Pancreas (tissue), 10 donors: ENCODE results near the gene LHFPL2. TPM values are rescaled to one million over a fixed set of nuclear protein-coding genes. Genes with fewer than 3 reads are reported as not detected.

Source experiments
- ATAC-seq, 4 donors: fragments of 200-7000 bp; cut with Tn5 transposase; one replicate each; pipeline versions ENCODE4 v1.8.0 to v1.9.1; 2020; ENCODE audit warnings: mild to moderate bottlenecking in 4 of 4, moderate library complexity in 4 of 4
- DNase-seq, 6 donors: peaks; one replicate each; pipeline ENCODE4 v3.0.0-alpha.2; 2020
- FAIRE-seq: peaks from 2 replicates; lab custom pipeline; 2012; peaks lifted over from hg19 to GRCh38; lab: Jason Lieb, UNC
- H3K27ac ChIP-seq, 4 donors: fragments of 200-600 bp; sonication (generic); 1 replicate in 3 of 4; 2 replicates in 1 of 4; pipeline versions ENCODE4 v1.5.0 to v1.8.0; 2020
- H3K27me3 ChIP-seq, 4 donors: fragments of 200-600 bp; one replicate each; pipeline ENCODE4 v1.8.0; 2021
- H3K36me3 ChIP-seq, 3 donors: fragments of 200-600 bp; sonication (generic) in 1 of 3; one replicate each; pipeline versions ENCODE4 v1.5.0 to v1.8.0; 2020 to 2021
- H3K4me1 ChIP-seq, 3 donors: fragments of 200-600 bp; one replicate each; pipeline ENCODE4 v1.8.0; 2021
- H3K4me3 ChIP-seq, 4 donors: fragments of 200-600 bp; sonication (generic) in 2 of 4; one replicate each; pipeline versions ENCODE4 v1.5.0 to v1.8.0; 2020 to 2021
- H3K9me3 ChIP-seq, 4 donors: fragments of 200-600 bp; one replicate each; pipeline ENCODE4 v1.8.0; 2021
- WGBS, 2 donors: extraction: QIAGEN DNeasy Blood & Tissue Kit; methylation state at CpG; one replicate each; pipeline ENCODE4 v1.1.7; 2013; 5-methylcytosine and 5-hydroxymethylcytosine counted together
- intact Hi-C, 3 donors: fragments of 100-400 bp; cut with DNase I; formaldehyde crosslinking; loops; one replicate each; pipeline versions ENCODE4 v1.11.1 to v1.14.2; 2022
- polyA plus RNA-seq, 2 donors: library from polyadenylated mRNA; stranded (reverse); fragments of 200-250 nt; gene quantifications; one replicate each; pipeline ENCODE4 v1.2.3, GENCODE V29; 2013
- total RNA-seq, 6 donors: library from RNA; stranded (reverse); fragmentation: NEBNext Ultra II Directional in 4 of 6; extraction: Animal tissue kit (Norgen Biotek cat#: 25700) in 4 of 6; gene quantifications; one replicate each; pipeline versions ENCODE4 v1.2.1 to v1.2.4, GENCODE V29; 2021 to 2023
- TF ChIP-seq, protein P1 (sequence below), 4 donors: fragments of 200-600 bp; sonication (generic) in 3 of 4; IDR thresholded peaks; one replicate each; pipeline versions ENCODE4 v1.5.0 to v1.8.0; 2021; ENCODE audit warnings: antibody characterized with exemption in 4 of 4
- donor health status: healthy with polysubstance abuse.
- donor health status: DM: no; HTN: no; CAD: no; lungs with moderate emphysema.
- donor health status: DM: no; HTN: no; CAD: no.
- donor health status: control.
- donor health status: control.
- donor health status: Bipolar disorder and iron deficiency.
- donor health status: DM: yes; HTN: yes; CAD: no.
- donor health status: DM: no; HTN: no; CAD: no.
- donor health status: DM: no; HTN: no; CAD: no.
- donor health status: DM: yes; HTN: yes; CAD: no.

LHFPL2 gene
- total and polyA plus RNA-seq, 8 donors, result 4.0 to 28.4 (median 13.0) TPM

DNA sequence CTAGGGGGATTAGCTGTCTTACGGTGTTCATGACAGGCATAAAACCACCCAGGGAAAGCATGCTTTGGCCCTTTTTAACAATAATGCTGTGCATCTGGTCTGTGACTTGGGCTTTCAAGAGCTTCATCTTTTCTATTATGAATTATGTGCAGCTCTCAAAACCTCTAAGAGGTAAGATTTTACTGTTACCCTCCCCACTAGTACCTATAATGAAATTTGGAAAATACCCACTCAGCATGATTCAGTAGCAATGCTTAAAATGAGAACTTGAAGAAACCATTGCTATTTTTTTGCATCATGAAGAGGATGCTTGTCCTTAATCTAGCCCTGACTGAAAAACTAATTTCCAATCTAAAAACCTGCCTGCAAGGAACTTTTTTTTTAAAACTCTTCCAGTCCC, 5.8 kb upstream of the LHFPL2 start:
- 88 to 89% methylated on average over 1 of the region's 1 CpG for WGBS, 2 donors
- TF ChIP-seq, protein P1, sequence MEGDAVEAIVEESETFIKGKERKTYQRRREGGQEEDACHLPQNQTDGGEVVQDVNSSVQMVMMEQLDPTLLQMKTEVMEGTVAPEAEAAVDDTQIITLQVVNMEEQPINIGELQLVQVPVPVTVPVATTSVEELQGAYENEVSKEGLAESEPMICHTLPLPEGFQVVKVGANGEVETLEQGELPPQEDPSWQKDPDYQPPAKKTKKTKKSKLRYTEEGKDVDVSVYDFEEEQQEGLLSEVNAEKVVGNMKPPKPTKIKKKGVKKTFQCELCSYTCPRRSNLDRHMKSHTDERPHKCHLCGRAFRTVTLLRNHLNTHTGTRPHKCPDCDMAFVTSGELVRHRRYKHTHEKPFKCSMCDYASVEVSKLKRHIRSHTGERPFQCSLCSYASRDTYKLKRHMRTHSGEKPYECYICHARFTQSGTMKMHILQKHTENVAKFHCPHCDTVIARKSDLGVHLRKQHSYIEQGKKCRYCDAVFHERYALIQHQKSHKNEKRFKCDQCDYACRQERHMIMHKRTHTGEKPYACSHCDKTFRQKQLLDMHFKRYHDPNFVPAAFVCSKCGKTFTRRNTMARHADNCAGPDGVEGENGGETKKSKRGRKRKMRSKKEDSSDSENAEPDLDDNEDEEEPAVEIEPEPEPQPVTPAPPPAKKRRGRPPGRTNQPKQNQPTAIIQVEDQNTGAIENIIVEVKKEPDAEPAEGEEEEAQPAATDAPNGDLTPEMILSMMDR (IDR thresholded peaks at IDR 0.05), result no peak

DNA sequence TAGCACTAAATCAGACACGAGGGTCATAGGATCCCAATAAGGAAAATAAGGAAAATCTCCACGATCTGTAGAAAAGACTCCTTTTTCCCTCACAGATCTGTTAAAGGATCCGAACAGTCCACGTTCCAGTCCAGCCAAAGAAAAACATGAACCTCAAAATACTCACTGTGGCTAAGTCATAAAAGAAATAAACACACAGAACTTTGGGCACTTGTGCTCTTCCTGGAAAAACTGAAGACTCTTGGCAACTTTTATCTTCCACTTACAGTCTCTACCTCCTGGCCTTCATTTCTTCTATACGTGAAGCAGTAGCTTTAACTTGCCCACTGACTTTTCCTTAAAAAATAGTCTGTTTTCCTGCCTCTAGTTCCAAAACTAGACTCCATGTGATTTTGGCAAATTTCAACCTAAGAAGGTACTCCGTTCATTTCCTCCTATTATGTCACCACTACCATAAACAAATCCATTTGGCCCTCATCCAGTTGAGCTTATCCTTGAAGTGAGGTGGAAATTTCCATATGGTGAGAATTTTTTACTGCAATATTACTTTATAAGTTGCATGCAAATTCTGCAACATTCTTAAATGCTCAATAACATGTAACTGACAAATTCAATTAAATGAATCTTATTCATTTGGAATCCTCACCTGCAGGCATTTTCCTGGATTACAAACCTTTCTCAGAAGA, 5.3 kb upstream of the LHFPL2 start:
- Histone ChIP-seq H3K4me3 (no peak overlapping the region), H3K9me3 (no peaks in the 10 kb centered on the region), H3K4me1 (no peaks in the 10 kb centered on the region), H3K27me3 (no peaks in the 10 kb centered on the region), H3K36me3 (no peaks in the 10 kb centered on the region), H3K27ac (no peak overlapping the region)
- intact Hi-C loops, result no loop called here
- TF ChIP-seq, protein P1 (IDR thresholded peaks at IDR 0.05), result no peak
- WGBS, 2 donors, result 60 to 68% methylated on average over 6 of the region's 6 CpGs
- no peak for FAIRE-seq
- no peak for DNase-seq
- ATAC-seq, result no peak

More for the DNA sequence above, 5.8 kb upstream of the LHFPL2 start:
- DNase-seq (no peak), FAIRE-seq (no peak), ATAC-seq (no peak)
- Histone ChIP-seq H3K9me3 (no peaks in the 10 kb centered on the region), H3K4me1 (peaks cover 0 to 3% (median under 1%) of the 10 kb centered on the region in 3 donors), H3K27me3 (no peaks in the 10 kb centered on the region), H3K36me3 (no peaks in the 10 kb centered on the region), H3K4me3 (no peak overlapping the region), H3K27ac (no peak overlapping the region)
- intact Hi-C loops, result no loop called here

DNA sequence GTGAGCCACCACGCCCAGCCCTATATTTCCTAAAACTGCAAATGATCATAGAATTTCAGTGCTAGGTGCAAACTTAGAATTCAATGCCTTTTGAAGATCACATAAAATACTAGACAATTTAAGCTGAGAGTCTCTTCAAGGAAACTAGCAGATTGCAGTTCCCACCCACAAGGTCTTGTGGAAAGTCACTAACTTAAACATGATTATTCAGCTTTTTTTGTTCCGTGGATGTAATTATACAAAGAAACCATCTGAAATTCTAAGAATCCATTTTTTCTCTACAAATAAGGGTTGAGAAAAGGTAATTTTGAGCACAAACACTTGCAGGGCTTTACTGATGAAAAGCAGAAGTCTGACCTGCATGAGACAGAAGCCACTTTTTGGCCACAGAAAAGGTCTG, 4.5 kb upstream of the LHFPL2 start:
- Histone ChIP-seq H3K4me1 (no peaks in the 10 kb centered on the region), H3K4me3 (no peak overlapping the region), H3K27me3 (no peaks in the 10 kb centered on the region), H3K36me3 (no peaks in the 10 kb centered on the region), H3K27ac (no peak overlapping the region), H3K9me3 (no peaks in the 10 kb centered on the region)
- intact Hi-C loops, result no loop called here
- ATAC-seq (no peak), FAIRE-seq (no peak), DNase-seq (no peak)
- TF ChIP-seq, protein P1 (IDR thresholded peaks at IDR 0.05), result no peak
- 90 to 91% methylated on average over 2 of the region's 2 CpGs for WGBS, 2 donors

DNA sequence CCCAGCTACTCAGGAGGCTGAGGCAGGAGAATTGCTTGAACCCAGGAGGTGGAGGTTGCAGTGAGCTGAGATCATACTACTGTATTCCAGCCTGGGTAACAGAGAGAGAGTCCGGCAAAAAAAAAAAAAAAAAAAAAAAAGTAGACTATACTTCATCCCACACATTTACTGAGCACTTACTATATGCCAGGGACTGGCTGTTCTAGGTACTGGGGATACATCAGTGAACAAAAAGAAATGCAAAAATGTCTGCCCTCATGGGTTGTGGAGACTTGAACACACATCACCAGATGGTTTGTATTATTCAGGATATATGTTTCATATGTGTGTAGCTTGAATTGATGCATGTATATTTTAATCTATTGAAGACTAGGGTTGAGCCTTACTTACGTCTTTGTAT, 2.9 kb upstream of the LHFPL2 start:
- H3K4me3 ChIP-seq, result no peak overlapping the region
- H3K36me3 ChIP-seq, result no peaks in the 10 kb centered on the region
- DNase-seq, result no peak
- TF ChIP-seq, protein P1 (IDR thresholded peaks at IDR 0.05), result no peak
- no peak for ATAC-seq
- no peaks in the 10 kb centered on the region for H3K27me3 ChIP-seq
- WGBS, 2 donors, result 91 to 92% methylated on average over 1 to 2 of the region's 2 CpGs
- no peak overlapping the region for H3K27ac ChIP-seq
- intact Hi-C loops, result no loop called here
- no peaks in the 10 kb centered on the region for H3K9me3 ChIP-seq
- H3K4me1 ChIP-seq, result peaks cover 0 to 7% (median 6%) of the 10 kb centered on the region in 3 donors
- FAIRE-seq, result no peak

DNA sequence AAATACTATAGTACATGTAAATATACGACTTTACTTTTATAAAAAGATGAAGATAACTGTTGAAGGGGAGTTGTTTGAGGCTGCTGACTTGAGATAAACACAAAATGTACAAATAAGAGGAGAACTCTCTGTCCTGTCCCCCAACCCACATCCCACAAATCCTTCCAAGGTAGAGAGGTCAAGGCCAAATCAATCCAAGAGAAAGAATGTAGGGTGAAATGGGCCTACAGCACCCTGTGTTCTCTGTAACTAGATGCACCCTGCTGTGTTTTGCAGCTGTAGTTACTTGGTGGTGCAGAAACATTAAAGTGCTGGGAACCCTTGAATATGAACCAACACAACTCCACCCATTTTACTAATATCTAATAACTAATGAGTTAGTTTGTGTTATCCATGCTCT, 2.0 kb upstream of the LHFPL2 start:
- Histone ChIP-seq H3K36me3 (no peaks in the 10 kb centered on the region), H3K4me3 (no peak overlapping the region), H3K4me1 (peaks cover 0 to 11% (median 6%) of the 10 kb centered on the region in 3 donors), H3K9me3 (no peaks in the 10 kb centered on the region), H3K27me3 (no peaks in the 10 kb centered on the region), H3K27ac (no peak overlapping the region)
- no peak for FAIRE-seq
- no peak for DNase-seq
- TF ChIP-seq, protein P1 (IDR thresholded peaks at IDR 0.05), result no peak
- ATAC-seq, result no peak
- 84 to 90% methylated on average over 1 of the region's 1 CpG for WGBS, 2 donors
- intact Hi-C loops, result no loop called here
